WTC11 (cell line): Measurements from ENCODE around the gene BABAM2. TPM values are rescaled to one million over a fixed set of nuclear protein-coding genes. Genes with fewer than 3 reads are reported as not detected.
A peak's percentile ranks its signal among the peaks of the same experiment; 100 is the strongest.

Experiments
- ATAC-seq: fragments of 200-7000 bp; cut with Tn5 transposase; 2 replicates; pipeline ENCODE4 v1.10.0; 2021; ENCODE audit warnings: mild to moderate bottlenecking, moderate library complexity
- CTCF ChIA-PET: fragments of 300-600 bp; sonication (Branson Sonifier 250); formaldehyde crosslinking; loops from one replicate; lab custom pipeline; 2021; ENCODE audit warnings: antibody characterized with exemption; lab: Charles Lee
- POLR2A ChIA-PET: fragments of 350-600 bp; sonication (Branson Sonifier 250); formaldehyde crosslinking; loops from one replicate; lab custom pipeline; 2021; ENCODE audit warnings: antibody characterized with exemption; lab: Charles Lee
- DNase-seq: peaks from one replicate; pipeline ENCODE4 v3.0.0; 2021; ENCODE audit warnings: low spot score
- H3K27ac Mint-ChIP-seq: 2 replicates; pipeline ENCODE4 v1.8.0; 2021; ENCODE audit warnings: mixed read lengths
- H3K27me3 Mint-ChIP-seq: 2 replicates; pipeline ENCODE4 v1.8.0; 2021; ENCODE audit warnings: low read depth, mild to moderate bottlenecking, moderate library complexity, mixed read lengths
- H3K36me3 Mint-ChIP-seq: 2 replicates; pipeline ENCODE4 v1.8.0; 2021; ENCODE audit warnings: mixed read lengths
- H3K4me1 Mint-ChIP-seq: 2 replicates; pipeline ENCODE4 v1.8.0; 2022; ENCODE audit warnings: mixed read lengths
- H3K4me3 Mint-ChIP-seq: 2 replicates; pipeline ENCODE4 v1.8.0; 2021; ENCODE audit warnings: mild to moderate bottlenecking, moderate library complexity, mixed read lengths
- H3K9me3 Mint-ChIP-seq: 2 replicates; pipeline ENCODE4 v1.8.0; 2021; ENCODE audit warnings: mixed read lengths
- ATF1 ChIP-seq: sonication (generic); formaldehyde crosslinking; IDR thresholded peaks from 2 replicates; pipeline ENCODE4 v1.8.1; 2023; ENCODE audit warnings: mild to moderate bottlenecking, moderate library complexity, missing genetic modification reagents
- CTCF ChIP-seq: fragments of 200-600 bp; IDR thresholded peaks from 2 replicates; pipeline ENCODE4 v1.8.0; 2022; ENCODE audit warnings: antibody characterized with exemption
- E2F4 ChIP-seq: sonication (generic); formaldehyde crosslinking; IDR thresholded peaks from 2 replicates; pipeline ENCODE4 v1.8.1; 2022; ENCODE audit warnings: low read depth, mild to moderate bottlenecking, moderate library complexity, missing genetic modification reagents, borderline replicate concordance
- E2F5 ChIP-seq: sonication (generic); formaldehyde crosslinking; IDR thresholded peaks from 2 replicates; pipeline ENCODE4 v1.8.1; 2022; ENCODE audit warnings: mild to moderate bottlenecking, moderate library complexity, missing genetic modification reagents
- ELF4 ChIP-seq: sonication (generic); formaldehyde crosslinking; IDR thresholded peaks from 2 replicates; pipeline ENCODE4 v1.8.1; 2022; ENCODE audit warnings: low read depth, mild to moderate bottlenecking, moderate library complexity, missing genetic modification reagents
- ETV6 ChIP-seq: sonication (generic); formaldehyde crosslinking; IDR thresholded peaks from 2 replicates; pipeline ENCODE4 v1.8.1; 2022; ENCODE audit warnings: mild to moderate bottlenecking, missing genetic modification reagents
- HMGA2 ChIP-seq: fragments of 250-450 bp; sonication (Bioruptor Pico); IDR thresholded peaks from 2 replicates; pipeline ENCODE4 v1.4.0; 2021; ENCODE audit warnings: mild to moderate bottlenecking, moderate library complexity
- JAZF1 ChIP-seq: fragments of 250-450 bp; sonication (Bioruptor Pico); IDR thresholded peaks from 2 replicates; pipeline ENCODE4 v1.9.0; 2021; ENCODE audit warnings: moderate library complexity, mild to moderate bottlenecking, inconsistent platforms
- MXD4 ChIP-seq: fragments of 250-450 bp; sonication (Bioruptor Pico); IDR thresholded peaks from 2 replicates; pipeline ENCODE4 v1.8.0; 2021; ENCODE audit warnings: mild to moderate bottlenecking, moderate library complexity, borderline replicate concordance
- NFATC4 ChIP-seq: fragments of 250-450 bp; sonication (Bioruptor Pico); IDR thresholded peaks from 2 replicates; pipeline ENCODE4 v1.9.0; 2021; ENCODE audit warnings: mild to moderate bottlenecking
- OVOL2 ChIP-seq: fragments of 250-450 bp; sonication (Bioruptor Pico); IDR thresholded peaks from 2 replicates; pipeline ENCODE4 v1.9.0; 2021; ENCODE audit warnings: mild to moderate bottlenecking, borderline replicate concordance
- PRRX2 ChIP-seq: fragments of 250-450 bp; sonication (Bioruptor Pico); IDR thresholded peaks from 2 replicates; pipeline ENCODE4 v1.8.0; 2021; ENCODE audit warnings: mild to moderate bottlenecking
- RORB ChIP-seq: fragments of 250-450 bp; sonication (Bioruptor Pico); IDR thresholded peaks from 2 replicates; pipeline ENCODE4 v1.9.0; 2021; ENCODE audit warnings: mild to moderate bottlenecking
- STAT6 ChIP-seq: sonication (generic); formaldehyde crosslinking; conservative IDR thresholded peaks from 2 replicates; pipeline ENCODE4 v1.8.1; 2023; ENCODE audit warnings: mild to moderate bottlenecking, low read depth, missing genetic modification reagents, moderate library complexity
- TEAD1 ChIP-seq: sonication (generic); formaldehyde crosslinking; IDR thresholded peaks from 2 replicates; pipeline ENCODE4 v1.8.0; 2022; ENCODE audit warnings: mild to moderate bottlenecking, missing genetic modification reagents
- TEAD4 ChIP-seq: sonication (generic); formaldehyde crosslinking; IDR thresholded peaks from 2 replicates; pipeline ENCODE4 v1.8.0; 2022; ENCODE audit warnings: mild to moderate bottlenecking, missing genetic modification reagents
- ZNF232 ChIP-seq: sonication (generic); formaldehyde crosslinking; IDR thresholded peaks from 2 replicates; pipeline ENCODE4 v1.8.0; 2022; ENCODE audit warnings: mild to moderate bottlenecking, missing genetic modification reagents
- ZNF281 ChIP-seq: sonication (generic); formaldehyde crosslinking; IDR thresholded peaks from 2 replicates; pipeline ENCODE4 v1.8.0; 2023; ENCODE audit warnings: mild to moderate bottlenecking, missing genetic modification reagents
- ZNF416 ChIP-seq: fragments of 250-450 bp; sonication (Bioruptor Pico); IDR thresholded peaks from 2 replicates; pipeline ENCODE4 v1.9.0; 2021; ENCODE audit warnings: mild to moderate bottlenecking, inconsistent platforms
- ZNF512 ChIP-seq: sonication (generic); formaldehyde crosslinking; IDR thresholded peaks from 2 replicates; pipeline ENCODE4 v1.8.1; 2022; ENCODE audit warnings: missing genetic modification reagents, borderline replicate concordance
- ZSCAN18 ChIP-seq: fragments of 250-450 bp; sonication (Bioruptor Pico); IDR thresholded peaks from 2 replicates; pipeline ENCODE4 v2.1.2; 2022; ENCODE audit warnings: mild to moderate bottlenecking, moderate library complexity
- total RNA-seq: library from RNA; stranded (reverse); gene quantifications from 3 replicates; pipeline ENCODE4 v1.2.3, GENCODE V29; 2021

Gene BABAM2
- total RNA-seq, 1 experiment from 2014 or later: 16.5 TPM

- Mint-ChIP-seq H3K36me3 (no peaks in the 10 kb centered on the region), H3K4me3 (no peak overlapping the region), H3K4me1 (peaks cover 26% of the 10 kb centered on the region), H3K27me3 (no peaks in the 10 kb centered on the region), H3K27ac (peak overlapping the region; percentile 46)
- no peak for ATAC-seq
- TF ChIP-seq ZSCAN18: no peak
- no peak for TF ChIP-seq ATF1 (CRISPR knock-in tag)
- TF ChIP-seq ZNF232 (CRISPR knock-in tag): no peak
- TF ChIP-seq RORB (CRISPR knock-in tag): no peak
- no peak for TF ChIP-seq JAZF1 (CRISPR knock-in tag)
- TF ChIP-seq NFATC4 (CRISPR knock-in tag): no peak
- TF ChIP-seq ETV6 (CRISPR knock-in tag): no peak
- TF ChIP-seq, all 79 proteins: peak for 0
- POLR2A ChIA-PET: interaction anchor here (0.8 kb wide), 1 partner anchor 10 kb away, joined by 3 read pairs; no protein-coding TSS in a partner anchor
- no peaks in the 10 kb centered on the region for H3K9me3 Mint-ChIP-seq
- no peak for DNase-seq
- CTCF ChIA-PET: no interaction called here
Measured at GRCh38 chr2:28338831-28339321, 448.3 kb downstream of the BABAM2 start.

GRCh38 chr2:28339516-28340175 lies 449.1 kb downstream of the BABAM2 start:
- ATAC-seq: no peak
- POLR2A ChIA-PET: no interaction called here
- peak overlapping the region; percentile 18; the same call in 1 of the 2 replicates for H3K27ac Mint-ChIP-seq
- peaks cover 26% of the 10 kb centered on the region for H3K4me1 Mint-ChIP-seq
- CTCF ChIA-PET: no interaction called here
- H3K36me3 Mint-ChIP-seq: no peaks in the 10 kb centered on the region
- H3K9me3 Mint-ChIP-seq: no peaks in the 10 kb centered on the region
- no peak for DNase-seq
- no peaks in the 10 kb centered on the region for H3K27me3 Mint-ChIP-seq
- no peak overlapping the region for H3K4me3 Mint-ChIP-seq
- no peak for TF ChIP-seq STAT6 (CRISPR knock-in tag)
- no peak for TF ChIP-seq MXD4 (CRISPR knock-in tag)
- no peak for TF ChIP-seq ZNF281 (CRISPR knock-in tag)
- no peak for TF ChIP-seq ZNF512 (CRISPR knock-in tag)
- no peak for TF ChIP-seq HMGA2 (CRISPR knock-in tag)
- no peak for TF ChIP-seq ETV6 (CRISPR knock-in tag)
- no peak for TF ChIP-seq TEAD1 (CRISPR knock-in tag)
- TF ChIP-seq E2F4 (CRISPR knock-in tag): no peak
- TF ChIP-seq ZNF416 (CRISPR knock-in tag): no peak
- TF ChIP-seq TEAD4: no peak
- TF ChIP-seq OVOL2 (CRISPR knock-in tag): no peak
- TF ChIP-seq CTCF: no peak
- no peak for TF ChIP-seq E2F5 (CRISPR knock-in tag)
- TF ChIP-seq RORB (CRISPR knock-in tag): no peak
- no peak for TF ChIP-seq PRRX2
- no peak for TF ChIP-seq ELF4 (CRISPR knock-in tag)
